GM18519 (cell line): ENCODE measurements around the gene RABL3.
"Not testable (repeated sequence)": the region's sequence is repeated elsewhere in the genome, so short reads cannot be mapped to it uniquely, and the experiment has no call there.

ENCODE experiments used
- ATAC-seq: cut with Tn5 transposase; IDR thresholded peaks from one replicate; pipeline ENCODE4 v1.9.1; 2021; ENCODE audit warnings: mild to moderate bottlenecking, moderate library complexity; ENCODE audit not compliant: unreplicated experiment, low FRiP score

RABL3 gene

GRCh38 chr3:120749843-120750242 lies 7.5 kb upstream of the RABL3 start:
- ATAC-seq: no peak

- ATAC-seq: no peak
Measured at GRCh38 chr3:120745466-120745865, 3.1 kb upstream of the RABL3 start.

GRCh38 chr3:120743556-120744195 lies 1.4 kb upstream of the RABL3 start:
- no peak for ATAC-seq

- ATAC-seq: peak; percentile 4
Measured at GRCh38 chr3:120742849-120743365, 591 bp upstream of the RABL3 start.

GRCh38 chr3:120741837-120742197 lies 499 bp downstream of the RABL3 start:
- ATAC-seq: peak; percentile 22

- ATAC-seq: no peak
Measured at GRCh38 chr3:120741320-120741719, 996 bp downstream of the RABL3 start.

GRCh38 chr3:120738006-120738405 lies 4.3 kb downstream of the RABL3 start:
- ATAC-seq: not testable (repeated sequence)

- no peak for ATAC-seq
Measured at GRCh38 chr3:120730576-120731542, 11.5 kb downstream of the RABL3 start.

- no peak for ATAC-seq
Measured at GRCh38 chr3:120726791-120727190, 15.5 kb downstream of the RABL3 start.

GRCh38 chr3:120719167-120719834 lies 23.0 kb downstream of the RABL3 start:
- not testable (repeated sequence) for ATAC-seq

GRCh38 chr3:120713262-120713661 lies 29.1 kb downstream of the RABL3 start:
- no peak for ATAC-seq

GRCh38 chr3:120710369-120710768 lies 31.9 kb downstream of the RABL3 start:
- no peak for ATAC-seq

- peak; percentile 73 for ATAC-seq
Measured at GRCh38 chr3:120708408-120708807, 33.9 kb downstream of the RABL3 start.

GRCh38 chr3:120706950-120707349 lies 35.4 kb downstream of the RABL3 start:
- ATAC-seq: no peak

GRCh38 chr3:120705884-120706582 lies 36.3 kb downstream of the RABL3 start:
- no peak for ATAC-seq

GRCh38 chr3:120699333-120699732 lies 43.0 kb downstream of the RABL3 start:
- no peak for ATAC-seq

- no peak for ATAC-seq
Measured at GRCh38 chr3:120693439-120694171, 48.7 kb downstream of the RABL3 start.

- no peak for ATAC-seq
Measured at GRCh38 chr3:120689395-120689794, 52.9 kb downstream of the RABL3 start.

GRCh38 chr3:120688121-120688520 lies 54.2 kb downstream of the RABL3 start:
- peak; percentile 99 for ATAC-seq

GRCh38 chr3:120685411-120685810 lies 56.9 kb downstream of the RABL3 start:
- no peak for ATAC-seq
